OCI-LY7 (cell line): ENCODE results near the gene RSRC2. TPM values are rescaled to one million over a fixed set of nuclear protein-coding genes. Genes with fewer than 3 reads are reported as not detected.
"Not testable (repeated sequence)": the region's sequence is repeated elsewhere in the genome, so short reads cannot be mapped to it uniquely, and the experiment has no call there.

Source experiments
- BruUV-seq: library from RNA; stranded (reverse); fragments of 400-500 nt; replicated peaks from 2 replicates; lab custom pipeline; 2021; lab: Mats Ljungman, UMichigan
- CTCF ChIA-PET: fragments of 300-600 bp; sonication (Branson Sonifier 250); formaldehyde crosslinking; loops from one replicate; lab custom pipeline; 2022; ENCODE audit warnings: antibody characterized with exemption; ENCODE audit not compliant: unreplicated experiment; lab: Charles Lee
- POLR2A ChIA-PET: fragments of 300-600 bp; sonication (Branson Sonifier 250); formaldehyde crosslinking; loops from one replicate; lab custom pipeline; 2022; ENCODE audit warnings: antibody characterized with exemption; lab: Charles Lee
- DNase-seq: peaks from one replicate; pipeline ENCODE4 v3.0.0-alpha.2; 2015; ENCODE audit warnings: low spot score
- H2AFZ ChIP-seq: fragments of 200-600 bp; sonication (generic), shearing (Covaris generic); 2 replicates; pipeline ENCODE4 v1.6.1; 2014; ENCODE audit warnings: mild to moderate bottlenecking, antibody characterized with exemption, low read length, moderate library complexity
- H3K27ac ChIP-seq: fragments of 200-600 bp; sonication (generic); 2 replicates; pipeline ENCODE4 v1.5.1; 2014; ENCODE audit warnings: mixed run types, low read depth, mild to moderate bottlenecking, moderate library complexity, low read length, inconsistent platforms; ENCODE audit not compliant: poor library complexity, severe bottlenecking
- H3K36me3 ChIP-seq: fragments of 200-600 bp; sonication (generic); 2 replicates; pipeline ENCODE4 v1.6.1; 2014; ENCODE audit warnings: mild to moderate bottlenecking, antibody characterized with exemption, low read length, moderate library complexity, mixed read lengths; ENCODE audit not compliant: insufficient read depth
- H3K4me1 ChIP-seq: fragments of 200-600 bp; sonication (generic); 2 replicates; pipeline ENCODE4 v1.5.1; 2014; ENCODE audit warnings: mild to moderate bottlenecking, low read length; ENCODE audit not compliant: insufficient read depth, poor library complexity, severe bottlenecking
- H3K4me2 ChIP-seq: fragments of 200-600 bp; sonication (generic); 2 replicates; pipeline ENCODE4 v1.6.1; 2014; ENCODE audit warnings: mild to moderate bottlenecking, low read length
- H3K4me3 ChIP-seq: fragments of 200-600 bp; sonication (generic); 2 replicates; pipeline ENCODE4 v1.5.1; 2014; ENCODE audit warnings: mild to moderate bottlenecking, low read depth, low read length; ENCODE audit not compliant: poor library complexity, severe bottlenecking
- H3K79me2 ChIP-seq: fragments of 200-600 bp; sonication (generic); 2 replicates; pipeline ENCODE4 v1.6.1; 2016; ENCODE audit warnings: low read depth, mild to moderate bottlenecking, low read length, moderate library complexity, mixed read lengths; ENCODE audit not compliant: insufficient read depth
- H3K9me2 ChIP-seq: fragments of 200-600 bp; sonication (generic); 2 replicates; pipeline ENCODE4 v1.6.1; 2016; ENCODE audit warnings: mild to moderate bottlenecking, low read length, mixed read lengths; ENCODE audit not compliant: insufficient read depth
- H3K9me3 ChIP-seq: fragments of 200-600 bp; sonication (generic); 2 replicates; pipeline ENCODE4 v1.6.1; 2014; ENCODE audit warnings: mild to moderate bottlenecking, mixed run types, low read length, mixed read lengths
- H4K20me1 ChIP-seq: fragments of 200-600 bp; sonication (generic); 2 replicates; pipeline ENCODE4 v1.6.1; 2014; ENCODE audit warnings: mild to moderate bottlenecking, antibody characterized with exemption, low read length, moderate library complexity, mixed read lengths; ENCODE audit not compliant: insufficient read depth
- CTCF ChIP-seq: fragments of 200-600 bp; sonication (generic); conservative IDR thresholded peaks from 2 replicates; pipeline ENCODE4 v1.5.1; 2014; ENCODE audit warnings: mild to moderate bottlenecking, antibody characterized with exemption, low read length, moderate library complexity, mixed read lengths
- EZH2phosphoT487 ChIP-seq: fragments of 200-600 bp; sonication (generic); IDR thresholded peaks from 2 replicates; pipeline ENCODE4 v1.6.1; 2018; ENCODE audit warnings: low read depth, borderline replicate concordance, mild to moderate bottlenecking, mixed run types, antibody characterized with exemption, low read length, moderate library complexity, mixed read lengths
- intact Hi-C: fragments of 100-400 bp; cut with micrococcal nuclease; formaldehyde crosslinking; loops from one replicate; pipeline ENCODE4 v1.10.0; 2022; ENCODE audit not compliant: unreplicated experiment
- total RNA-seq, 2 experiments: library from RNA; depleted of rRNA in 1 of 2; stranded (reverse); fragments of >200 nt in 1 of 2; shearing (Covaris generic) in 1 of 2; gene quantifications; 2 replicates each; pipeline ENCODE4 v1.2.3, GENCODE V29; 2014 to 2022

RSRC2 gene
- total RNA-seq, 2 experiments from 2014 or later: 91.7 to 132 TPM

- ChIA-PET CTCF (interaction anchor here (0.6 to 1.0 kb wide), 2 partner anchors 10 to 21 kb away, joined by 3 to 4 read pairs; no protein-coding TSS in a partner anchor), POLR2A (interaction anchor here (0.8 to 4.5 kb wide), 17 partner anchors 8 to 259 kb away, joined by 3 to 37 read pairs (median 4); partner anchors contain the start of genes KNTC1 and RSRC2)
- Histone ChIP-seq H3K4me2 (peak overlapping the region; percentile 78), H3K4me1 (peaks cover 53% of the 10 kb centered on the region), H4K20me1 (peaks cover 5% of the 10 kb centered on the region; the same call in 1 of the 2 replicates), H3K27ac (peak overlapping the region; percentile 87), H2AFZ (peak overlapping the region; percentile 66), H3K9me2 (no peaks in the 10 kb centered on the region), H3K36me3 (peaks cover 64% of the 10 kb centered on the region), H3K4me3 (peak overlapping the region; percentile 81), H3K79me2 (peaks cover 52% of the 10 kb centered on the region), H3K9me3 (no peaks in the 10 kb centered on the region)
- intact Hi-C loops: loop anchor here (1.0 kb wide), 1 partner anchor 27 kb away; the partner anchor contains the start of gene KNTC1
- TSS peak; percentile 87 for BruUV-seq
- TF ChIP-seq CTCF: no peak
- no peak for TF ChIP-seq EZH2phosphoT487
- peak; percentile 77 for DNase-seq
These were observed 26.6 kb downstream of the RSRC2 start for GRCh38 chr12:122499991-122500684.

- Histone ChIP-seq H3K9me3 (no peaks in the 10 kb centered on the region), H3K9me2 (no peaks in the 10 kb centered on the region), H3K4me3 (no peak overlapping the region), H3K4me1 (peaks cover 37% of the 10 kb centered on the region), H2AFZ (no peak overlapping the region), H4K20me1 (peaks cover 5% of the 10 kb centered on the region; the same call in 1 of the 2 replicates), H3K79me2 (peaks cover 89% of the 10 kb centered on the region), H3K4me2 (no peak overlapping the region), H3K27ac (no peak overlapping the region), H3K36me3 (peaks cover 78% of the 10 kb centered on the region)
- CTCF ChIA-PET: no interaction called here
- intact Hi-C loops: no loop called here
- no peak for TF ChIP-seq EZH2phosphoT487
- TF ChIP-seq CTCF: no peak
- POLR2A ChIA-PET: interaction anchor here (0.6 to 1.1 kb wide), 2 partner anchors 8 to 67 kb away, joined by 3 to 4 read pairs; no protein-coding TSS in a partner anchor
- no TSS peak for BruUV-seq
- no peak for DNase-seq
These were observed 31.5 kb downstream of the RSRC2 start for GRCh38 chr12:122495258-122495657.

GRCh38 chr12:122493222-122493621 lies 33.5 kb downstream of the RSRC2 start:
- POLR2A ChIA-PET: interaction anchor here (0.9 kb wide), 1 partner anchor 10 kb away, joined by 3 read pairs; no protein-coding TSS in a partner anchor
- Histone ChIP-seq H3K4me1 (peaks cover 36% of the 10 kb centered on the region), H3K79me2 (peaks cover 78% of the 10 kb centered on the region), H3K36me3 (peaks cover 91% of the 10 kb centered on the region)
- intact Hi-C loops, H3K4me2 ChIP-seq, BruUV-seq, H2AFZ ChIP-seq, CTCF ChIA-PET, H3K9me2 ChIP-seq, DNase-seq, H3K4me3 ChIP-seq, H4K20me1 ChIP-seq, H3K9me3 ChIP-seq, H3K27ac ChIP-seq: not testable (repeated sequence)
